WERI-Rb-1 (cell line): ENCODE measurements around the gene RASL12.

Source experiments
- DNase-seq: peaks from one replicate; pipeline ENCODE4 v3.0.0-alpha.2; 2020
- H3K27ac ChIP-seq: fragments of 250-450 bp; sonication (Bioruptor Pico); 2 replicates; pipeline ENCODE4 v1.5.1; 2020; ENCODE audit warnings: mild to moderate bottlenecking, moderate library complexity
- H3K27me3 ChIP-seq: fragments of 250-450 bp; sonication (Bioruptor Pico); 2 replicates; pipeline ENCODE4 v1.5.1; 2021; ENCODE audit warnings: mild to moderate bottlenecking, low read depth, moderate library complexity; ENCODE audit not compliant: insufficient read depth, severe bottlenecking
- H3K36me3 ChIP-seq: fragments of 250-450 bp; sonication (Bioruptor Pico); 2 replicates; pipeline ENCODE4 v1.5.1; 2020; ENCODE audit warnings: mild to moderate bottlenecking, moderate library complexity
- H3K4me3 ChIP-seq: 2 replicates; pipeline ENCODE4 v1.5.1; 2011; ENCODE audit warnings: low read depth, mild to moderate bottlenecking, control low read depth, low read length
- H3K9me3 ChIP-seq: fragments of 250-450 bp; sonication (Bioruptor Pico); 2 replicates; pipeline ENCODE4 v1.5.1; 2021; ENCODE audit warnings: mild to moderate bottlenecking, moderate library complexity; ENCODE audit not compliant: severe bottlenecking
- TF ChIP-seq, protein P1 (sequence below): IDR thresholded peaks from 2 replicates; pipeline ENCODE4 v1.5.1; 2011; ENCODE audit warnings: low read depth, mild to moderate bottlenecking, control low read depth, inconsistent platforms, low read length

Gene RASL12

DNA sequence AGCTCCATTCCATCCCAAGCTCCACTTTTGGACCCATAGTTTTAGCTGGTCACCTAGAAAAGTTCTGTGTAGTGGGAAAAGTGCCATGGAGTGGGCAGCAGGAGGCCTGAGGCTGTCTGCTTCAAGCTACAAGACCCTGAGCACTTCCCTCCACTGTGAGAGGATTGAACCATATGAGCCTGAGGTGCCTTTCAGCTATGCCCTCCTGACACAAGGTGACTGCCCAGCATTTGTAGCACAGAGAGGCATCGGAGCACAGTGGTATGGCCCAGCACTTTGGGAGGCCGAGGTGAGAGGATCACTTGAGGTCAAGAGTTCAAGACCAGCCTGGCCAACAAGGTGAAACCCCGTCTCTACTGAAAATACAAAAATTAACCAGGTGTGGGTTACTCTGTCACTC, 4.8 kb upstream of the RASL12 start:
- Histone ChIP-seq H3K9me3 (no peaks in the 10 kb centered on the region), H3K36me3 (no peaks in the 10 kb centered on the region), H3K27ac (no peak overlapping the region), H3K27me3 (no peaks in the 10 kb centered on the region), H3K4me3 (no peak overlapping the region)
- no peak for DNase-seq
- TF ChIP-seq, protein P1, sequence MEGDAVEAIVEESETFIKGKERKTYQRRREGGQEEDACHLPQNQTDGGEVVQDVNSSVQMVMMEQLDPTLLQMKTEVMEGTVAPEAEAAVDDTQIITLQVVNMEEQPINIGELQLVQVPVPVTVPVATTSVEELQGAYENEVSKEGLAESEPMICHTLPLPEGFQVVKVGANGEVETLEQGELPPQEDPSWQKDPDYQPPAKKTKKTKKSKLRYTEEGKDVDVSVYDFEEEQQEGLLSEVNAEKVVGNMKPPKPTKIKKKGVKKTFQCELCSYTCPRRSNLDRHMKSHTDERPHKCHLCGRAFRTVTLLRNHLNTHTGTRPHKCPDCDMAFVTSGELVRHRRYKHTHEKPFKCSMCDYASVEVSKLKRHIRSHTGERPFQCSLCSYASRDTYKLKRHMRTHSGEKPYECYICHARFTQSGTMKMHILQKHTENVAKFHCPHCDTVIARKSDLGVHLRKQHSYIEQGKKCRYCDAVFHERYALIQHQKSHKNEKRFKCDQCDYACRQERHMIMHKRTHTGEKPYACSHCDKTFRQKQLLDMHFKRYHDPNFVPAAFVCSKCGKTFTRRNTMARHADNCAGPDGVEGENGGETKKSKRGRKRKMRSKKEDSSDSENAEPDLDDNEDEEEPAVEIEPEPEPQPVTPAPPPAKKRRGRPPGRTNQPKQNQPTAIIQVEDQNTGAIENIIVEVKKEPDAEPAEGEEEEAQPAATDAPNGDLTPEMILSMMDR, result no peak

DNA sequence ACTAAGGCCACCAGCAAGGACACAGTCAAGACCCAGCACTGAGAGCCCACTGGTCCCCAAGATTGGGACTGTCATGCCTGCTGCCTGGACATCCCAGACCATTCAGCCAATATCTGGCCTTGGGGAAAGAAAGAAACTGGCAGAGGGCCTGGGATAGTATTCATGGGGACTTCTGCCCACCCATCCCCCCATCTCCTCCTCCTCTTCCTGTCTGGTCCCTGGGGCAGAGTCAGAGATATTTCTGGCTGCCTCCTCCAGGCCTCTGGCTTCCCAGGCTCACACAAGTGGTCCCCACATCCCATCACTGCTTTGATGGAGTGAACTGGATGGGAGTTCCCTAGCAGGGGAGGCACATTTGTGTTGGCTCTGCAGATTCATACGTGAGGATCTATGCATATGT, 4.2 kb upstream of the RASL12 start:
- Histone ChIP-seq H3K4me3 (no peak overlapping the region), H3K27me3 (no peaks in the 10 kb centered on the region), H3K9me3 (no peaks in the 10 kb centered on the region), H3K36me3 (no peaks in the 10 kb centered on the region), H3K27ac (no peak overlapping the region)
- no peak for DNase-seq
- TF ChIP-seq, protein P1, result no peak

DNA sequence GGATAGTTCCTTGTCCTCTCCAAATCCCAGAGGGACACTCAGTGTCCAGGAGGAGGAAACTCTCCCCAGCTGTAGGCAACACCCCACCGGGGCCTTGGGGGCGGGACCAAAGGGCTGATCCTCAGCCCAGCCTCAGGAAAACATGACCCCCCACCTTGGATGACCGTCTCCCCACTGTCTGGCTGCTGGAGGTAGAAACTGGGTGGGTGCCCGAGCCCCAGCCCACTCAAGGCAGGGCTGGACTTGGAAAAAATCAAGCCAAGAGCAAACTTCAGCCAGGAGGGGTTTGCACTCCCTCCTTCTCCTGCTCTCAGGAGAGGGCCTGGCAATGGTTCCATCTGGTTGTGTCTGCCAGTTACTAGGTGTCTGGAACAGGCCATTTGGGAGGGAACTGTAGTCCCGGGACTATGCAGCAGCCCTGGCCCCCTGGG, 3.6 kb upstream of the RASL12 start:
- Histone ChIP-seq H3K27me3 (no peaks in the 10 kb centered on the region), H3K27ac (no peak overlapping the region), H3K9me3 (no peaks in the 10 kb centered on the region), H3K36me3 (no peaks in the 10 kb centered on the region), H3K4me3 (no peak overlapping the region)
- TF ChIP-seq, protein P1, result no peak
- DNase-seq, result no peak

DNA sequence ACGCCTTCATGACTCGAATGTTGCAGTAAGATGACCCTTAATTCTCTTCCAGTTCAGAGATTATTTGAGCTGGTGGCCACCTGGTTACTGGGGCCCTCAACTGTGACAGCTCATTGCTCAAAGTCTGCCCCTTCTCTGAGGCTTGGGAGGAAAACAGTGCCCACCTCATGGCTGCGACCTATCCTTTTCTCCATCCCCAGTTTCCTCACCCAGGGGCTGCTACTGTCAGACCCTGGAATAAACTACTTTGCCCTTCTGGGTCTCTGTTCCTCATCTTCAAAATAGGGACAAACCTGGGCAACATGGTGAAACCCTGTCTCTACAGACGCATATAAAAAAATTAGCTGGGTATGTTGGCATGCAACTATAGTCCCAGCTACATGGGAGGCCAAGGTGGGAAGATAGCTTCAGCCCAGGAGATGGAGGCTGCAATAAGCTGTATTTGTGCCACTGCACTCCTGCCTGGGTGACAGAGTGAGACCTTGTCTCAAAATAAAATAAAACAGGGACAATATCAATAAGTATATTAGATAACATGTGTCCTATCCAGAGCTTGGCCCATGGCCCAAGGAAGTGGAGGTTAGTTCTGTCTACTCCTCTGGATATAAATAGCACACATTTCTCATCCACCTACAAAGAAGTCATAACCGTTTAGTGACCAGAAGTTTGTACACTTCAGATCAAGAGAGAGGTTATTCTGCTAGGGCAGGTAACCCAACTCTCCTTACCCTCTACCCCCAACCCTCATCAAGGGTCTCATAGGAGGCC, 2.2 kb upstream of the RASL12 start:
- no peaks in the 10 kb centered on the region for H3K27me3 ChIP-seq
- TF ChIP-seq, protein P1, result no peak
- H3K9me3 ChIP-seq, result no peaks in the 10 kb centered on the region
- H3K36me3 ChIP-seq, result no peaks in the 10 kb centered on the region
- H3K27ac ChIP-seq, result no peak overlapping the region
- DNase-seq, result no peak
- H3K4me3 ChIP-seq, result no peak overlapping the region

DNA sequence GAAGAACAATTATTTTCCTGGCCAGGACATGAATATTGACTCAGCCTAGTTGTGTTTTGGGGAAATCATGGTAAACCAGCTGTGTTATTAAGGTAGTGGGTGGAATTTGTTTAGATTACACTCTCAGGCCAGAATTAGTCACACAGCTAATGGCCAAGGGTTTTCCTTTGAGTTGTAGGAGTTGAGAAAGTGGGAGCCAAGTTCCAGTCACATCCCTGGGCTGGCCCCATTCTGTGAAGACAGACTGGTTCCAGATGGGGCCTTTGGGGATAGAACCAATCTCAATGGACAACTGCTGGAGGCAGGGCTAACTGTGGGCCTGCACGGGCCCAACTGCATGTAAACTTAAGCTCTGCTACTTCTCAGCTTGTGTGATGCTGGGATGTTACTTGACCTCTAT, 1.4 kb upstream of the RASL12 start:
- H3K27ac ChIP-seq, result no peak overlapping the region
- H3K36me3 ChIP-seq, result no peaks in the 10 kb centered on the region
- no peak overlapping the region for H3K4me3 ChIP-seq
- H3K27me3 ChIP-seq, result no peaks in the 10 kb centered on the region
- DNase-seq, result no peak
- H3K9me3 ChIP-seq, result no peaks in the 10 kb centered on the region
- TF ChIP-seq, protein P1, result no peak

DNA sequence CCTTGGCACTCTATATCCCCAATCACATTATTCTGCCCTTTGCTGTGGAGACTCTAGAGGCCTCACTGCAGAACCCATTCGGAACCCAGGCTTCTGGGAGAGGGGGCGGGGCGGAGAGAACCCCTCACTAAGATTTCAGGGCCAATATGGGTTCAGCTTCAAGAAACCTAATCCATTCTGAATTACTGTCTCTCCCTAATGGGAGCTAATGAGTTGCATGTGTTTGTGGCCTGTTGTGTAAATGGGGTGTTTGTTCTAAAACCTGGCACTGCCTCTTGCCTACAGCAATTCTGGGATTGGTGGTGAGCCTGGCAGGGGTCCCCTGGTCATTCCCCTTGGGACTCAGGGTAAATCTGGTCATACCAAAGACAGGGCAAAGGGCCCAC, 605 bp upstream of the RASL12 start:
- Histone ChIP-seq H3K27ac (no peak overlapping the region), H3K36me3 (no peaks in the 10 kb centered on the region), H3K27me3 (no peaks in the 10 kb centered on the region), H3K9me3 (no peaks in the 10 kb centered on the region), H3K4me3 (no peak overlapping the region)
- DNase-seq, result no peak
- TF ChIP-seq, protein P1, result no peak
